HEK293 (cell line): ENCODE measurements around the gene CBX1.
A peak's percentile ranks its signal among the peaks of the same experiment; 100 is the strongest.

Experiments used
- HOXC10 ChIP-seq: sonication (generic); formaldehyde crosslinking; IDR thresholded peaks from 2 replicates; pipeline ENCODE4 v1.8.1; 2023; ENCODE audit warnings: mild to moderate bottlenecking, missing genetic modification reagents
- HOXD13 ChIP-seq: sonication (generic); formaldehyde crosslinking; IDR thresholded peaks from 2 replicates; pipeline ENCODE4 v1.8.0; 2022; ENCODE audit warnings: missing genetic modification reagents, borderline replicate concordance
- IKZF3 ChIP-seq: fragments of 450-650 bp; IDR thresholded peaks from 2 replicates; pipeline ENCODE4 v1.5.0; 2018; ENCODE audit warnings: missing biosample characterization, mild to moderate bottlenecking, missing genetic modification characterization, moderate library complexity
- INSM2 ChIP-seq: fragments of 450-650 bp; formaldehyde crosslinking; IDR thresholded peaks from 2 replicates; pipeline ENCODE4 v1.5.1; 2016; ENCODE audit warnings: missing biosample characterization, missing genetic modification characterization
- KLF1 ChIP-seq: fragments of 450-650 bp; formaldehyde crosslinking; IDR thresholded peaks from 2 replicates; pipeline ENCODE4 v1.5.1; 2016; ENCODE audit warnings: missing biosample characterization, missing genetic modification characterization
- KLF10 ChIP-seq: fragments of 450-650 bp; IDR thresholded peaks from 2 replicates; pipeline ENCODE4 v1.5.1; 2018; ENCODE audit warnings: missing biosample characterization, mild to moderate bottlenecking, missing genetic modification characterization
- PRDM6 ChIP-seq: fragments of 450-650 bp; formaldehyde crosslinking; IDR thresholded peaks from 2 replicates; pipeline ENCODE4 v1.5.1; 2017; ENCODE audit warnings: missing biosample characterization, missing genetic modification characterization
- RBAK ChIP-seq: fragments of 450-650 bp; formaldehyde crosslinking; IDR thresholded peaks from 2 replicates; pipeline ENCODE4 v1.5.1; 2016; ENCODE audit warnings: missing biosample characterization, missing genetic modification characterization
- SALL2 ChIP-seq: fragments of 450-650 bp; formaldehyde crosslinking; IDR thresholded peaks from 2 replicates; pipeline ENCODE4 v1.5.0; 2017; ENCODE audit warnings: missing biosample characterization, mild to moderate bottlenecking, missing genetic modification characterization, borderline replicate concordance
- SCRT1 ChIP-seq: fragments of 450-650 bp; formaldehyde crosslinking; IDR thresholded peaks from 2 replicates; pipeline ENCODE4 v1.5.1; 2016; ENCODE audit warnings: missing biosample characterization, missing genetic modification characterization, borderline replicate concordance
- ZBTB20 ChIP-seq: fragments of 450-650 bp; formaldehyde crosslinking; IDR thresholded peaks from 2 replicates; pipeline ENCODE4 v1.5.1; 2016; ENCODE audit warnings: missing biosample characterization, missing genetic modification characterization
- ZBTB48 ChIP-seq: fragments of 450-650 bp; formaldehyde crosslinking; IDR thresholded peaks from 2 replicates; pipeline ENCODE4 v1.5.1; 2016; ENCODE audit warnings: missing biosample characterization, missing genetic modification characterization
- ZBTB6 ChIP-seq: fragments of 450-650 bp; formaldehyde crosslinking; IDR thresholded peaks from 2 replicates; pipeline ENCODE4 v1.5.1; 2017; ENCODE audit warnings: missing biosample characterization, missing genetic modification characterization
- ZBTB7A ChIP-seq: fragments of 450-650 bp; formaldehyde crosslinking; IDR thresholded peaks from 2 replicates; pipeline ENCODE4 v1.5.1; 2016; ENCODE audit warnings: low read depth, missing biosample characterization, missing genetic modification characterization
- ZFHX2 ChIP-seq: fragments of 450-650 bp; formaldehyde crosslinking; conservative IDR thresholded peaks from 2 replicates; pipeline ENCODE4 v1.5.1; 2016; ENCODE audit warnings: missing biosample characterization, missing genetic modification characterization
- ZNF10 ChIP-seq: fragments of 450-650 bp; formaldehyde crosslinking; IDR thresholded peaks from 2 replicates; pipeline ENCODE4 v1.5.1; 2017; ENCODE audit warnings: missing biosample characterization, missing genetic modification characterization
- ZNF114 ChIP-seq: fragments of 450-650 bp; formaldehyde crosslinking; IDR thresholded peaks from 2 replicates; pipeline ENCODE4 v1.5.0; 2017; ENCODE audit warnings: missing biosample characterization, missing genetic modification characterization
- ZNF155 ChIP-seq: fragments of 450-650 bp; formaldehyde crosslinking; IDR thresholded peaks from 2 replicates; pipeline ENCODE4 v1.5.1; 2016; ENCODE audit warnings: missing biosample characterization, missing genetic modification characterization
- ZNF157 ChIP-seq: fragments of 450-650 bp; formaldehyde crosslinking; IDR thresholded peaks from 2 replicates; pipeline ENCODE4 v1.5.1; 2016; ENCODE audit warnings: missing biosample characterization, missing genetic modification characterization
- ZNF169 ChIP-seq: fragments of 450-650 bp; formaldehyde crosslinking; IDR thresholded peaks from 2 replicates; pipeline ENCODE4 v1.5.1; 2016; ENCODE audit warnings: missing biosample characterization, missing genetic modification characterization
- ZNF174 ChIP-seq: fragments of 450-650 bp; formaldehyde crosslinking; IDR thresholded peaks from 2 replicates; pipeline ENCODE4 v1.5.0; 2017; ENCODE audit warnings: missing biosample characterization, mild to moderate bottlenecking, missing genetic modification characterization
- ZNF19 ChIP-seq: fragments of 450-650 bp; formaldehyde crosslinking; IDR thresholded peaks from 2 replicates; pipeline ENCODE4; 2016; ENCODE audit warnings: missing biosample characterization, missing genetic modification characterization, low read depth
- ZNF202 ChIP-seq: fragments of 450-650 bp; formaldehyde crosslinking; IDR thresholded peaks from 2 replicates; pipeline ENCODE4 v1.5.1; 2016; ENCODE audit warnings: missing biosample characterization, missing genetic modification characterization, borderline replicate concordance
- ZNF239 ChIP-seq: fragments of 450-650 bp; formaldehyde crosslinking; IDR thresholded peaks from 2 replicates; pipeline ENCODE4 v1.5.1; 2016; ENCODE audit warnings: missing biosample characterization, missing genetic modification characterization
- ZNF248 ChIP-seq: fragments of 450-650 bp; formaldehyde crosslinking; IDR thresholded peaks from 2 replicates; pipeline ENCODE4 v1.5.1; 2017; ENCODE audit warnings: missing biosample characterization, missing genetic modification characterization
- ZNF341 ChIP-seq: fragments of 450-650 bp; formaldehyde crosslinking; IDR thresholded peaks from 2 replicates; pipeline ENCODE4; 2016; ENCODE audit warnings: low read depth, missing biosample characterization, missing genetic modification characterization
- ZNF366 ChIP-seq: fragments of 450-650 bp; formaldehyde crosslinking; conservative IDR thresholded peaks from 2 replicates; pipeline ENCODE4 v1.5.1; 2016; ENCODE audit warnings: missing biosample characterization, missing genetic modification characterization
- ZNF391 ChIP-seq: fragments of 450-650 bp; formaldehyde crosslinking; IDR thresholded peaks from 2 replicates; pipeline ENCODE4 v1.5.1; 2016; ENCODE audit warnings: low read depth, missing biosample characterization, missing genetic modification characterization, borderline replicate concordance
- ZNF510 ChIP-seq: fragments of 450-650 bp; formaldehyde crosslinking; IDR thresholded peaks from 2 replicates; pipeline ENCODE4 v1.5.1; 2018; ENCODE audit warnings: mild to moderate bottlenecking, missing genetic modification characterization, missing biosample characterization; ENCODE audit not compliant: insufficient replicate concordance
- ZNF514 ChIP-seq: fragments of 450-650 bp; formaldehyde crosslinking; IDR thresholded peaks from 2 replicates; pipeline ENCODE4 v1.5.1; 2016; ENCODE audit warnings: missing biosample characterization, missing genetic modification characterization
- ZNF548 ChIP-seq: fragments of 450-650 bp; formaldehyde crosslinking; IDR thresholded peaks from 2 replicates; pipeline ENCODE4 v1.5.1; 2016; ENCODE audit warnings: missing biosample characterization, missing genetic modification characterization
- ZNF549 ChIP-seq: fragments of 450-650 bp; IDR thresholded peaks from 2 replicates; pipeline ENCODE4 v1.5.1; 2018; ENCODE audit warnings: missing biosample characterization, missing genetic modification characterization, mild to moderate bottlenecking, inconsistent platforms, moderate library complexity
- ZNF558 ChIP-seq: fragments of 450-650 bp; formaldehyde crosslinking; IDR thresholded peaks from 2 replicates; pipeline ENCODE4 v1.5.1; 2016; ENCODE audit warnings: missing biosample characterization, missing genetic modification characterization
- ZNF621 ChIP-seq: fragments of 450-650 bp; formaldehyde crosslinking; IDR thresholded peaks from 2 replicates; pipeline ENCODE4 v1.5.1; 2017; ENCODE audit warnings: missing biosample characterization, missing genetic modification characterization
- ZNF701 ChIP-seq: fragments of 450-650 bp; formaldehyde crosslinking; IDR thresholded peaks from 2 replicates; pipeline ENCODE4 v1.5.1; 2016; ENCODE audit warnings: missing biosample characterization, missing genetic modification characterization
- ZNF747 ChIP-seq: fragments of 450-650 bp; formaldehyde crosslinking; IDR thresholded peaks from 2 replicates; pipeline ENCODE4 v1.5.1; 2016; ENCODE audit warnings: missing biosample characterization, missing genetic modification characterization
- ZNF76 ChIP-seq: fragments of 450-650 bp; formaldehyde crosslinking; IDR thresholded peaks from 2 replicates; pipeline ENCODE4; 2016; ENCODE audit warnings: low read depth, missing biosample characterization, missing genetic modification characterization, borderline replicate concordance
- ZNF768 ChIP-seq: fragments of 450-650 bp; formaldehyde crosslinking; IDR thresholded peaks from 2 replicates; pipeline ENCODE4 v1.5.1; 2018; ENCODE audit warnings: missing biosample characterization, mild to moderate bottlenecking, missing genetic modification characterization
- ZNF791 ChIP-seq: fragments of 450-650 bp; formaldehyde crosslinking; IDR thresholded peaks from 2 replicates; pipeline ENCODE4 v1.5.1; 2016; ENCODE audit warnings: missing biosample characterization, missing genetic modification characterization
- ZNF792 ChIP-seq: fragments of 450-650 bp; formaldehyde crosslinking; IDR thresholded peaks from 2 replicates; pipeline ENCODE4 v1.5.1; 2016; ENCODE audit warnings: missing biosample characterization, missing genetic modification characterization

Gene CBX1

GRCh38 chr17:48051706-48052486, 49.4 kb downstream of the CBX1 start (continued):
- TF ChIP-seq ZNF549 (tag by site-specific recombination) (no peak), HOXD13 (CRISPR knock-in tag) (no peak), INSM2 (tag by site-specific recombination) (no peak), ZNF514 (tag by site-specific recombination) (no peak), ZNF747 (tag by site-specific recombination) (no peak), ZBTB6 (no peak), ZNF701 (tag by site-specific recombination) (no peak), KLF1 (tag by site-specific recombination) (no peak), ZFHX2 (tag by site-specific recombination) (peak; percentile 60; the same call in 1 of the 2 replicates), ZNF10 (tag by site-specific recombination) (no peak), ZNF202 (tag by site-specific recombination) (no peak), ZNF792 (tag by site-specific recombination) (no peak), HOXC10 (no peak), SALL2 (tag by site-specific recombination) (no peak), IKZF3 (tag by site-specific recombination) (no peak), ZNF19 (tag by site-specific recombination) (no peak), ZNF341 (tag by site-specific recombination) (peak; percentile 16; the same call in 1 of the 2 replicates), ZNF169 (no peak), ZBTB7A (tag by site-specific recombination) (no peak), PRDM6 (tag by site-specific recombination) (no peak), RBAK (tag by site-specific recombination) (no peak), KLF10 (no peak), ZNF791 (tag by site-specific recombination) (no peak), ZNF114 (tag by site-specific recombination) (no peak), ZNF239 (tag by site-specific recombination) (no peak), ZNF621 (no peak), ZNF548 (tag by site-specific recombination) (no peak), ZNF155 (tag by site-specific recombination) (no peak), ZNF157 (tag by site-specific recombination) (no peak), ZNF768 (tag by site-specific recombination) (no peak), ZNF391 (tag by site-specific recombination) (no peak), ZNF76 (tag by site-specific recombination) (no peak), ZNF510 (tag by site-specific recombination) (no peak), SCRT1 (tag by site-specific recombination) (no peak), ZNF174 (no peak), ZNF558 (tag by site-specific recombination) (no peak), ZBTB48 (tag by site-specific recombination) (0 out of 2 replicates have a peak, but pooled peaks have one; percentile 28), ZNF366 (tag by site-specific recombination) (no peak), ZBTB20 (tag by site-specific recombination) (peak; percentile 32; the same call in 1 of the 2 replicates), ZNF248 (tag by site-specific recombination) (no peak)
